ENCODE results near the gene RUFY2.

The RUFY2 gene

GRCh38 chr10:68364101-68364886 is 42.8 kb downstream of the RUFY2 start:
- DNase-seq = no peak

GRCh38 chr10:68362590-68362989 is 44.5 kb downstream of the RUFY2 start:
- no peak for DNase-seq

- DNase-seq = no peak
Observed at GRCh38 chr10:68359189-68359588, 47.9 kb downstream of the RUFY2 start.

GRCh38 chr10:68353537-68353936 is 53.5 kb downstream of the RUFY2 start:
- DNase-seq = no peak

- DNase-seq = peak; percentile 7 to 8
Observed at GRCh38 chr10:68348265-68348741, 58.8 kb downstream of the RUFY2 start.

- no peak for DNase-seq
Observed at GRCh38 chr10:68346774-68347173, 60.3 kb downstream of the RUFY2 start.

- DNase-seq = no peak
Observed at GRCh38 chr10:68345621-68346020, 61.5 kb downstream of the RUFY2 start.

- no peak for DNase-seq
Observed at GRCh38 chr10:68342909-68343516, 64.1 kb downstream of the RUFY2 start.

GRCh38 chr10:68340358-68341080 is 66.6 kb downstream of the RUFY2 start:
- no peak for DNase-seq

- no peak for DNase-seq
Observed at GRCh38 chr10:68336754-68337351, 70.2 kb downstream of the RUFY2 start.

GRCh38 chr10:68334672-68335467 is 72.2 kb downstream of the RUFY2 start:
- no peak for DNase-seq

GRCh38 chr10:68333440-68334431 is 73.3 kb downstream of the RUFY2 start:
- DNase-seq = no peak

GRCh38 chr10:68333058-68333395 is 74.0 kb downstream of the RUFY2 start:
- DNase-seq = no peak

- DNase-seq = peak; percentile 4 to 28
Observed at GRCh38 chr10:68332259-68333057, 74.6 kb downstream of the RUFY2 start, which contains the start of gene PBLD. Gene PBLD (minus strand): TSS chr10:68332928. CDS start chr10:68306844, 26,084 bp downstream.

- peak; percentile 70 to 81 for DNase-seq
Observed at GRCh38 chr10:68331455-68332258, 75.4 kb downstream of the RUFY2 start, which contains the start of gene HNRNPH3. Gene HNRNPH3 (plus strand): TSS chr10:68332064. CDS start chr10:68337222, 5,158 bp downstream.

GRCh38 chr10:68330852-68331454 is 76.1 kb downstream of the RUFY2 start:
- DNase-seq = no peak

GRCh38 chr10:68329506-68329861 is 77.6 kb downstream of the RUFY2 start:
- no peak for DNase-seq

GRCh38 chr10:68327889-68328786 is 78.9 kb downstream of the RUFY2 start:
- no peak for DNase-seq

Measured in SHP77 (cell line).